HEK293 (cell line): ENCODE data around the gene ASIC3.

Source experiments
- CTCF ChIA-PET: fragments of 350-600 bp; formaldehyde crosslinking; extraction: SDS; loops from one replicate; lab custom pipeline; 2021; ENCODE audit warnings: antibody characterized with exemption; lab: Yijun Ruan, JAX
- POLR2A ChIA-PET: fragments of 300-600 bp; formaldehyde crosslinking; extraction: SDS; loops from one replicate; lab custom pipeline; 2020; ENCODE audit warnings: antibody characterized with exemption, inconsistent platforms; lab: Yijun Ruan, JAX
- H3K27ac ChIP-seq: fragments of 200-500 bp; sonication (Bioruptor generic); 2 replicates; pipeline ENCODE4 v1.5.1; 2014; ENCODE audit warnings: low read depth, low read length, control low read depth, inconsistent platforms; ENCODE audit errors: extremely low read depth
- H3K36me3 ChIP-seq, 2 experiments: fragments of 200-500 bp in 1 of 2; sonication (Bioruptor generic) in 1 of 2; 1 replicate in 1 of 2; 2 replicates in 1 of 2; pipeline ENCODE4 v1.5.1; 2014 to 2017; ENCODE audit warnings: inconsistent platforms in 2 of 2, low read length in 2 of 2; ENCODE audit not compliant: control insufficient read depth in 2 of 2, insufficient read depth in 1 of 2
- H3K4me1 ChIP-seq: fragments of 200-500 bp; sonication (Bioruptor generic); 2 replicates; pipeline ENCODE4 v1.5.1; 2014; ENCODE audit warnings: mild to moderate bottlenecking, low read length, inconsistent platforms; ENCODE audit not compliant: control insufficient read depth, insufficient read depth
- H3K4me3 ChIP-seq: 2 replicates; pipeline ENCODE4 v1.5.1; 2011; ENCODE audit warnings: low read depth, mild to moderate bottlenecking, control low read depth, low read length, moderate library complexity
- H3K9me3 ChIP-seq: fragments of 200-500 bp; sonication (Bioruptor generic); 2 replicates; pipeline ENCODE4 v1.5.1; 2014; ENCODE audit warnings: low read depth, low read length, inconsistent platforms; ENCODE audit not compliant: control insufficient read depth, insufficient read depth
- KLF17 ChIP-seq: fragments of 450-650 bp; formaldehyde crosslinking; IDR thresholded peaks from 2 replicates; pipeline ENCODE4 v1.5.1; 2016; ENCODE audit warnings: missing biosample characterization, missing genetic modification characterization
- SCRT2 ChIP-seq: fragments of 450-650 bp; formaldehyde crosslinking; IDR thresholded peaks from 2 replicates; pipeline ENCODE4 v1.5.1; 2016; ENCODE audit warnings: missing biosample characterization, missing genetic modification characterization
- WT1 ChIP-seq: fragments of 450-650 bp; formaldehyde crosslinking; IDR thresholded peaks from 2 replicates; pipeline ENCODE4 v1.5.1; 2016; ENCODE audit warnings: missing biosample characterization, missing genetic modification characterization
- ZFP3 ChIP-seq: fragments of 450-650 bp; formaldehyde crosslinking; IDR thresholded peaks from 2 replicates; pipeline ENCODE4 v1.5.1; 2016; ENCODE audit warnings: low read depth, missing biosample characterization, missing genetic modification characterization
- ZNF121 ChIP-seq: fragments of 450-650 bp; formaldehyde crosslinking; IDR thresholded peaks from 2 replicates; pipeline ENCODE4 v1.5.1; 2016; ENCODE audit warnings: missing biosample characterization, missing genetic modification characterization
- ZNF274 ChIP-seq, 2 experiments: fragments of 200-500 bp in 1 of 2; fragments of 450-650 bp in 1 of 2; sonication (Bioruptor generic) in 1 of 2; formaldehyde crosslinking in 1 of 2; IDR thresholded peaks; 2 replicates each; pipeline versions ENCODE4 v1.5.1 to v1.6.1; 2014 to 2016; ENCODE audit warnings: borderline replicate concordance in 1 of 2, inconsistent platforms in 1 of 2, low read length in 1 of 2, missing biosample characterization in 1 of 2, missing genetic modification characterization in 1 of 2
- ZNF302 ChIP-seq: fragments of 450-650 bp; formaldehyde crosslinking; IDR thresholded peaks from 2 replicates; pipeline ENCODE4 v1.5.1; 2016; ENCODE audit warnings: missing biosample characterization, missing genetic modification characterization, low read depth
- ZNF324 ChIP-seq: fragments of 450-650 bp; formaldehyde crosslinking; IDR thresholded peaks from 2 replicates; pipeline ENCODE4 v1.5.1; 2016; ENCODE audit warnings: missing biosample characterization, missing genetic modification characterization
- ZNF366 ChIP-seq: fragments of 450-650 bp; formaldehyde crosslinking; conservative IDR thresholded peaks from 2 replicates; pipeline ENCODE4 v1.5.1; 2016; ENCODE audit warnings: missing biosample characterization, missing genetic modification characterization
- ZNF423 ChIP-seq: fragments of 450-650 bp; formaldehyde crosslinking; IDR thresholded peaks from 2 replicates; pipeline ENCODE4 v1.5.1; 2016; ENCODE audit warnings: missing biosample characterization, missing genetic modification characterization
- ZNF624 ChIP-seq: fragments of 450-650 bp; formaldehyde crosslinking; IDR thresholded peaks from 2 replicates; pipeline ENCODE4 v1.5.1; 2017; ENCODE audit warnings: missing biosample characterization, missing genetic modification characterization
- ZNF701 ChIP-seq: fragments of 450-650 bp; formaldehyde crosslinking; IDR thresholded peaks from 2 replicates; pipeline ENCODE4 v1.5.1; 2016; ENCODE audit warnings: missing biosample characterization, missing genetic modification characterization
- ZSCAN23 ChIP-seq: fragments of 450-650 bp; formaldehyde crosslinking; IDR thresholded peaks from 2 replicates; pipeline ENCODE4 v1.5.1; 2016; ENCODE audit warnings: missing biosample characterization, missing genetic modification characterization
- TF ChIP-seq, protein P1 (sequence below): fragments of 450-650 bp; formaldehyde crosslinking; IDR thresholded peaks from 2 replicates; pipeline ENCODE4 v1.5.1; 2016; ENCODE audit warnings: missing biosample characterization, missing genetic modification characterization
- TF ChIP-seq, protein P2 (sequence below): fragments of 450-650 bp; formaldehyde crosslinking; IDR thresholded peaks from 2 replicates; pipeline ENCODE4 v1.5.1; 2016; ENCODE audit warnings: missing biosample characterization, missing genetic modification characterization

The ASIC3 gene

GRCh38 chr7:151094675-151095074 is 46.3 kb downstream of the ASIC3 start:
- 0 out of 2 replicates have a peak overlapping the region, but pooled peaks have one; percentile 7 for H3K27ac ChIP-seq
- POLR2A ChIA-PET, result no interaction called here
- CTCF ChIA-PET, result interaction anchor here (0.7 to 4.9 kb wide), 4 partner anchors 17 to 1404 kb away, joined by 3 to 43 read pairs (median 3); no protein-coding TSS in a partner anchor

DNA sequence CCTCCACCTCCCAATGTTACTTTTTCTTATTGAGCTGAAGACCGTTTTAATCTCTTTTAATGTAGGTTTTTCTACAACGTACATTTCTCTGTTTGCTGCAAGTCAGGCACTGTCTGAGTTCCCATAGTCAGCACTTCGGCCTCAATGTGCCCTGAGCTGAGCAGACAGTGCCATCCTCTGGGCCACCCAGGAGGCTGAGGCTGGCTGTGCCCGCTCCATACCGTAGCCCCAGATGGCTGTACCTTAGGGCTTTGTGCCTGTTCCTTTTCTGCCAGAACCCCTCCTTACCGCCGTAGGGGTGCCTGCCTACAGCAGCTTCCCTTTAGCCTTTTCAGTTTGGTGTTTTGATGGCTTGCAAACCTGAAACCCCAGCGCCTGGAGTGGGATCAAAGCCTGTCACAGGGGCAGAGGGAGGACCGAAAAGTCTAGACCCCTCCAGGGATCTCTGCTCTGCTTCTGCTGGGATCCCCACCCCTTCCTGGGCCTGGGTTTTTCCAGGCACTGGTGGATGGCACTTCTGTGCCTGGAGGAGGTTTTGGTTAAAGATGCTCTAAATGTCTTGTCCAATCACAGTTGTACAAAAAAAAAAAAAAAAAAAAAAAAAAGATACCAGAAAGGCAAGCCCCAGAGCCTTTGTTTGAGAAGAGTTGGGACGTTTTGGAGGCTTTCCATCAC is 46.9 kb downstream of the ASIC3 start:
- TF ChIP-seq ZNF624 (tag by site-specific recombination) (no peak), ZNF274 (IDR thresholded peaks at IDR 0.05; ENCODE audit: low read length) (no peak), ZNF274 (tag by site-specific recombination; IDR thresholded peaks at IDR 0.05; ENCODE audit: borderline replicate concordance) (no peak), ZSCAN23 (no peak), SCRT2 (tag by site-specific recombination) (no peak), ZNF302 (tag by site-specific recombination) (no peak)
- TF ChIP-seq, protein P1, sequence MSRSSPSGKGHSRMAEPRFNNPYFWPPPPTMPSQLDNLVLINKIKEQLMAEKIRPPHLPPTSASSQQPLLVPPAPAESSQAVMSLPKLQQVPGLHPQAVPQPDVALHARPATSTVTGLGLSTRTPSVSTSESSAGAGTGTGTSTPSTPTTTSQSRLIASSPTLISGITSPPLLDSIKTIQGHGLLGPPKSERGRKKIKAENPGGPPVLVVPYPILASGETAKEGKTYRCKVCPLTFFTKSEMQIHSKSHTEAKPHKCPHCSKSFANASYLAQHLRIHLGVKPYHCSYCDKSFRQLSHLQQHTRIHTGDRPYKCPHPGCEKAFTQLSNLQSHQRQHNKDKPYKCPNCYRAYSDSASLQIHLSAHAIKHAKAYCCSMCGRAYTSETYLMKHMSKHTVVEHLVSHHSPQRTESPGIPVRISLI (tag by site-specific recombination), result 0 out of 2 replicates have a peak, but pooled peaks have one; percentile 14
- TF ChIP-seq, protein P2, sequence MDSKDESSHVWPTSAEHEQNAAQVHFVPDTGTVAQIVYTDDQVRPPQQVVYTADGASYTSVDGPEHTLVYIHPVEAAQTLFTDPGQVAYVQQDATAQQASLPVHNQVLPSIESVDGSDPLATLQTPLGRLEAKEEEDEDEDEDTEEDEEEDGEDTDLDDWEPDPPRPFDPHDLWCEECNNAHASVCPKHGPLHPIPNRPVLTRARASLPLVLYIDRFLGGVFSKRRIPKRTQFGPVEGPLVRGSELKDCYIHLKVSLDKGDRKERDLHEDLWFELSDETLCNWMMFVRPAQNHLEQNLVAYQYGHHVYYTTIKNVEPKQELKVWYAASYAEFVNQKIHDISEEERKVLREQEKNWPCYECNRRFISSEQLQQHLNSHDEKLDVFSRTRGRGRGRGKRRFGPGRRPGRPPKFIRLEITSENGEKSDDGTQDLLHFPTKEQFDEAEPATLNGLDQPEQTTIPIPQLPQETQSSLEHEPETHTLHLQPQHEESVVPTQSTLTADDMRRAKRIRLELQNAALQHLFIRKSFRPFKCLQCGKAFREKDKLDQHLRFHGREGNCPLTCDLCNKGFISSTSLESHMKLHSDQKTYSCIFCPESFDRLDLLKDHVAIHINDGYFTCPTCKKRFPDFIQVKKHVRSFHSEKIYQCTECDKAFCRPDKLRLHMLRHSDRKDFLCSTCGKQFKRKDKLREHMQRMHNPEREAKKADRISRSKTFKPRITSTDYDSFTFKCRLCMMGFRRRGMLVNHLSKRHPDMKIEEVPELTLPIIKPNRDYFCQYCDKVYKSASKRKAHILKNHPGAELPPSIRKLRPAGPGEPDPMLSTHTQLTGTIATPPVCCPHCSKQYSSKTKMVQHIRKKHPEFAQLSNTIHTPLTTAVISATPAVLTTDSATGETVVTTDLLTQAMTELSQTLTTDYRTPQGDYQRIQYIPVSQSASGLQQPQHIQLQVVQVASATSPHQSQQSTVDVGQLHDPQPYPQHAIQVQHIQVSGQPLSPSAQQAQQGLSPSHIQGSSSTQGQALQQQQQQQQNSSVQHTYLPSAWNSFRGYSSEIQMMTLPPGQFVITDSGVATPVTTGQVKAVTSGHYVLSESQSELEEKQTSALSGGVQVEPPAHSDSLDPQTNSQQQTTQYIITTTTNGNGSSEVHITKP (tag by site-specific recombination), result peak; percentile 27; the same call in 1 of the 2 replicates
- TF ChIP-seq, all 188 proteins: peak for 2
- 0 out of 2 replicates have a peak overlapping the region, but pooled peaks have one; percentile 7 for H3K27ac ChIP-seq
- H3K36me3 ChIP-seq, result peaks cover 0 to 43% of the 10 kb centered on the region in 2 experiments; a peak in 2 of 3 replicates
- CTCF ChIA-PET, result interaction anchor here (0.7 to 4.9 kb wide), 3 partner anchors 17 to 1405 kb away, joined by 3 to 43 read pairs (median 6); no protein-coding TSS in a partner anchor
- H3K9me3 ChIP-seq, result no peaks in the 10 kb centered on the region
- H3K4me1 ChIP-seq, result no peaks in the 10 kb centered on the region
- H3K4me3 ChIP-seq, result no peak overlapping the region
- POLR2A ChIA-PET, result no interaction called here

More at GRCh38 chr7:151094675-151095074, 46.3 kb downstream of the ASIC3 start:
- TF ChIP-seq ZFP3, result no peak
- TF ChIP-seq ZNF324 (tag by site-specific recombination), result no peak
- TF ChIP-seq ZNF366, result peak; percentile 86
- 0 out of 2 replicates have a peak, but pooled peaks have one; percentile 32 for TF ChIP-seq KLF17 (tag by site-specific recombination)
- TF ChIP-seq ZNF423 (tag by site-specific recombination), result no peak
- TF ChIP-seq ZNF701, result no peak
- TF ChIP-seq WT1 (tag by site-specific recombination), result peak; percentile 87
- peak; percentile 99 for TF ChIP-seq ZNF121 (tag by site-specific recombination)
- H3K4me3 ChIP-seq, result no peak overlapping the region
- peaks cover 0 to 47% of the 10 kb centered on the region in 2 experiments; a peak in 2 of 3 replicates for H3K36me3 ChIP-seq
- H3K9me3 ChIP-seq, result no peaks in the 10 kb centered on the region
- H3K4me1 ChIP-seq, result 0 out of 2 replicates have a peak, but pooled peaks cover under 1% of the 10 kb centered on the region
